ENCODE data around the gene THSD7A. TPM values are rescaled to one million over a fixed set of nuclear protein-coding genes. Genes with fewer than 3 reads are reported as not detected.

THSD7A gene
- total and polyA plus RNA-seq, 2 of the 8 experiments (the other 6 are each of a cell fraction or from before 2014, with no cell fraction given): 0.44 to 1.2 TPM

DNA sequence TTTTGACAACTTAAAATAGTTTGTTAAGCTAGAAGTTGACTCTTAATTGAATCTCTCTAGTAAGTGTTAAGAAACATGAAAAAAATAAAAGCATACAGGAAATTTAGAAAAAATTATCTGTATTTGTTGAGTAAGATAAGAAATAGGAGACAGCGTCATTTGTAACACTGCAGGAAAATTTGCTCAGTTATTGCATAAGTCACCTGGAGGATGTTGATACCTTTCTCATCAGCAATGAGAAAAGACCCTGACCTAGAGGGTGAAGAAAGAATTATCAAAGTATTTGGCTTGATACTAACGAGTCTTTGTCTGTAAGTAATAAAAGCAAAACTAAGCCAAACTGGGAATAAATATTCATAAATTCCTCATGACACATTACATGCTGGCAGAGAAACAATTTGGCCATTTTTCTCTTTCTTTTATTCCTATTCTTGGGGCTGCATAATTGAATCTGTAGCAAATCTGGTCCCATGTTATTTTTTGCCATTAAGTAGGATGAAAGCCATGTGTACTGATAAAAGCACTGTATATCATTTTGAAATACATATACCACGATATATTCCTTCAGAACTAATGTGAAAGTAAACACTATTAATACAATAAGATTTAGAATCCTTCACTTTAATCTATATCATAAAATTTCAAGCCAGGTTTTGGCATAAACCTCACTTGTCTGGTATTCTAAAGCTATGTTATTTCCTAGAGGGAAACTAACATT is 362.8 kb downstream of the THSD7A start:
- CTCF ChIA-PET (ENCODE audit: partially characterized antibody): no interaction called here
- no peak overlapping the region for H3K14ac ChIP-seq (ENCODE audit: insufficient read length)
- H2AFZ ChIP-seq (ENCODE audit: low read length): no peak overlapping the region
- WGBS, 2 experiments (ENCODE audit: extremely low coverage in 1 of 2, insufficient coverage in 1 of 2, insufficient read length in 1 of 2, insufficient replicate concordance in 2 of 2, low coverage in 1 of 2, low lambda C conversion rate in 2 of 2, missing lambda C conversion rate in 1 of 2): 78% methylated on average over 3 of the region's 3 CpGs; no CpG with 5 or more reads in 1 of the 2 experiments
- H4K91ac ChIP-seq (replicated peaks; ENCODE audit: insufficient read length, low read length): no peak overlapping the region
- H3K79me2 ChIP-seq (ENCODE audit: control insufficient read depth in 1 of 2, insufficient read depth in 2 of 2, low read length in 2 of 2): no peaks in the 10 kb centered on the region
- no peaks in the 10 kb centered on the region for H4K20me1 ChIP-seq (replicated peaks in 1 of 2; ENCODE audit: control insufficient read depth in 1 of 2, insufficient read depth in 2 of 2, low read length in 2 of 2)
- H3K4me3 ChIP-seq (ENCODE audit: extremely low read depth in 1 of 4, insufficient read depth in 2 of 4, low read depth in 3 of 4, low read length in 4 of 4): no peak overlapping the region
- no peak for FAIRE-seq
- H3K27ac ChIP-seq (ENCODE audit: low read depth, low read length): no peak overlapping the region
- no peaks in the 10 kb centered on the region for H3K4me1 ChIP-seq (replicated peaks in 1 of 4; ENCODE audit: control insufficient read depth in 3 of 4, insufficient read depth in 4 of 4, low read length in 3 of 4)
- H3K79me1 ChIP-seq (ENCODE audit: low read depth, low read length): no peaks in the 10 kb centered on the region
- no peaks in the 10 kb centered on the region for H3K9me3 ChIP-seq (ENCODE audit: insufficient read depth in 2 of 2, low read depth in 1 of 2, low read length in 1 of 2)
- H3K56ac ChIP-seq (replicated peaks; ENCODE audit: insufficient read length, low read depth, low read length): no peak overlapping the region
- H2BK120ac ChIP-seq (replicated peaks; ENCODE audit: low read depth, low read length): no peak overlapping the region
- H2BK15ac ChIP-seq (ENCODE audit: low read length): no peak overlapping the region
- H4K8ac ChIP-seq (ENCODE audit: extremely low read depth, insufficient read depth, low read length): no peak overlapping the region
- DNase-seq (ENCODE audit: low read depth in 1 of 2, low spot score in 2 of 2): no peak
- H3K36me3 ChIP-seq (ENCODE audit: control insufficient read depth in 2 of 4, insufficient read depth in 4 of 4, low read length in 3 of 4): no peaks in the 10 kb centered on the region
- H3K23me2 ChIP-seq (ENCODE audit: low read depth, low read length): no peaks in the 10 kb centered on the region; the same call in 1 of the 2 replicates
- POLR2A ChIA-PET (ENCODE audit: partially characterized antibody): no interaction called here
- no peak overlapping the region for H2BK12ac ChIP-seq (ENCODE audit: low read depth, low read length)
- H3K23ac ChIP-seq (ENCODE audit: insufficient read length): no peak overlapping the region
- no peak overlapping the region for H2BK5ac ChIP-seq (ENCODE audit: low read depth, low read length)
- H2AK5ac ChIP-seq (ENCODE audit: low read depth, low read length): no peak overlapping the region
- H2BK20ac ChIP-seq (ENCODE audit: low read length): no peak overlapping the region
- H3K27me3 ChIP-seq (replicated peaks in 1 of 4; ENCODE audit: control insufficient read depth in 3 of 4, extremely low read depth in 1 of 4, insufficient read depth in 3 of 4, low read length in 3 of 4): no peaks in the 10 kb centered on the region
- H3K18ac ChIP-seq (ENCODE audit: extremely low read depth, low read length): no peak overlapping the region
- no peak overlapping the region for H3K4ac ChIP-seq (replicated peaks; ENCODE audit: insufficient read length, low read depth, low read length)
- H3K4me2 ChIP-seq (ENCODE audit: insufficient read depth in 1 of 2, low read depth in 2 of 2, low read length in 2 of 2): no peak overlapping the region
- H4K5ac ChIP-seq (ENCODE audit: insufficient read length, low read depth, low read length): no peak overlapping the region
- no peak overlapping the region for H3K9ac ChIP-seq (replicated peaks in 1 of 4; ENCODE audit: extremely low read depth in 1 of 4, low read depth in 3 of 4, low read length in 3 of 4)
- TF ChIP-seq SUZ12 (IDR thresholded peaks at IDR 0.05; ENCODE audit: low read length) (no peak), RNF2 (IDR thresholded peaks at IDR 0.05; ENCODE audit: borderline replicate concordance, low read depth, low read length, missing control alignments, poor library complexity, severe bottlenecking) (no peak), KDM5A (IDR thresholded peaks at IDR 0.05; ENCODE audit: low read length) (no peak), CTBP2 (IDR thresholded peaks at IDR 0.05; ENCODE audit: borderline replicate concordance, insufficient read depth, insufficient read length, low read length) (no peak), SRF (IDR thresholded peaks at IDR 0.05; ENCODE audit: low read depth, low read length) (no peak), MAFK (IDR thresholded peaks at IDR 0.05; ENCODE audit: low read depth, low read length) (no peak)
- TF ChIP-seq, protein P1, sequence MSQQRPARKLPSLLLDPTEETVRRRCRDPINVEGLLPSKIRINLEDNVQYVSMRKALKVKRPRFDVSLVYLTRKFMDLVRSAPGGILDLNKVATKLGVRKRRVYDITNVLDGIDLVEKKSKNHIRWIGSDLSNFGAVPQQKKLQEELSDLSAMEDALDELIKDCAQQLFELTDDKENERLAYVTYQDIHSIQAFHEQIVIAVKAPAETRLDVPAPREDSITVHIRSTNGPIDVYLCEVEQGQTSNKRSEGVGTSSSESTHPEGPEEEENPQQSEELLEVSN (IDR thresholded peaks at IDR 0.05): no peak
- TF ChIP-seq, protein P2, sequence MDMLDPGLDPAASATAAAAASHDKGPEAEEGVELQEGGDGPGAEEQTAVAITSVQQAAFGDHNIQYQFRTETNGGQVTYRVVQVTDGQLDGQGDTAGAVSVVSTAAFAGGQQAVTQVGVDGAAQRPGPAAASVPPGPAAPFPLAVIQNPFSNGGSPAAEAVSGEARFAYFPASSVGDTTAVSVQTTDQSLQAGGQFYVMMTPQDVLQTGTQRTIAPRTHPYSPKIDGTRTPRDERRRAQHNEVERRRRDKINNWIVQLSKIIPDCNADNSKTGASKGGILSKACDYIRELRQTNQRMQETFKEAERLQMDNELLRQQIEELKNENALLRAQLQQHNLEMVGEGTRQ (IDR thresholded peaks at IDR 0.05; ENCODE audit: low read length): no peak
- TF ChIP-seq, protein P3, sequence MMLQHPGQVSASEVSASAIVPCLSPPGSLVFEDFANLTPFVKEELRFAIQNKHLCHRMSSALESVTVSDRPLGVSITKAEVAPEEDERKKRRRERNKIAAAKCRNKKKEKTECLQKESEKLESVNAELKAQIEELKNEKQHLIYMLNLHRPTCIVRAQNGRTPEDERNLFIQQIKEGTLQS (IDR thresholded peaks at IDR 0.05; ENCODE audit: insufficient read depth, low read depth, low read length): no peak
- TF ChIP-seq, protein P4, sequence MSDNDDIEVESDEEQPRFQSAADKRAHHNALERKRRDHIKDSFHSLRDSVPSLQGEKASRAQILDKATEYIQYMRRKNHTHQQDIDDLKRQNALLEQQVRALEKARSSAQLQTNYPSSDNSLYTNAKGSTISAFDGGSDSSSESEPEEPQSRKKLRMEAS (IDR thresholded peaks at IDR 0.05): no peak

Measured in H1 (cell line).